ENCODE data around the gene HEATR5A.

Gene HEATR5A

DNA sequence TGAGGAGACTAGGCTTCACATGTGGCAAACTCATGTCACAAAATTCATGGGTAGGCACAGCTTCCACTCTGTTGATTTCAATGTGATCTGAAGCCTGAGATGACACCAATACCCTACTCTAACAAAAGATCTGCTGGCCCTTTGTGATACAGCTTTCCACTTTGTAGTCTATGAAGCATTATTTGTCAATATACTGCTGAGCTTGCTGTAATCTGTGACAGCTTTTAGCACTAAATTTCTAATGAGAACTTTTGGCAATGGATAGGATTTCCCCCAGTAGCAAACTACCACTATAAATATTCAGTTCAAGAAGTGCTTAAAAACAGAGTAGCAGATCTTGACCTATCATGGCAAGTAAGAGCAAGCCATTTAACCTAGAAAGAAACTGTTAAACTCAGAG lies 5.6 kb upstream of the HEATR5A start:
- no peak for DNase-seq

DNA sequence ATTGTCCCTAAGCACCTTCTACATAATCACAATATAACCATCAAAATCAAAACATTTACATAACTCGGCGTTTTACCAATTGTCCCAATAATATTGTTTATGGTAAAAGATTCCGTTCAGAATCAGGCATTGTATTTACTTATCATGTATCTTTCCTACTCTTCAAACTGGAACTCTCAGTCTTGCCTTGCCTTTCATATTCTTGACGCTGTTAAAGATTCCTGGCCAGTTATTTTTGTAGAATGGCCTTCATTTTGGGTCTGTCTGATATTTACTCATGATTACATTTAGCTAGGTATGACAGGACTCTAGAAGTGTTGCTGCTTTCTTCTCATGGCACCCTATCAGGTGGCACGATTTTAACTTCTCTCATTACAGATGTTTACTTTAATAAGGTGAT lies 850 bp upstream of the HEATR5A start:
- no peak for DNase-seq

DNA sequence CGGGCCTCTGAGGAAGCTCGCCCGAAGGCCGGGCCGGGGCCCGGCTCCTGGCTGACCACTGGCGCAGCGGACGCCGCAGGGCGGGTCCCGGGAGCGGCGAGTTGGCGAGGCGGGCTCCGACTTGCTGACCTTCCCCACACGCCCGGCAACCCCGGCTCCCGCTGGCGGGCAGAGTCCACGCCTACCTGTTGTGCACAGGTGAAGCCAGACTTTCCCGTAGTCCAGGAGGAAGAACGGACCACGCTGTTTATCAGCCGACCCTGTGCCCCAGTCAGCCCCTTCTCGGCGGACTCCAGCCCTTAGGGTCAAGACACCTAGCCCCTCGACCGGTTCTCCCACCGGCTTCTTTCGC lies 407 bp downstream of the HEATR5A start:
- peak; percentile 44 for DNase-seq

DNA sequence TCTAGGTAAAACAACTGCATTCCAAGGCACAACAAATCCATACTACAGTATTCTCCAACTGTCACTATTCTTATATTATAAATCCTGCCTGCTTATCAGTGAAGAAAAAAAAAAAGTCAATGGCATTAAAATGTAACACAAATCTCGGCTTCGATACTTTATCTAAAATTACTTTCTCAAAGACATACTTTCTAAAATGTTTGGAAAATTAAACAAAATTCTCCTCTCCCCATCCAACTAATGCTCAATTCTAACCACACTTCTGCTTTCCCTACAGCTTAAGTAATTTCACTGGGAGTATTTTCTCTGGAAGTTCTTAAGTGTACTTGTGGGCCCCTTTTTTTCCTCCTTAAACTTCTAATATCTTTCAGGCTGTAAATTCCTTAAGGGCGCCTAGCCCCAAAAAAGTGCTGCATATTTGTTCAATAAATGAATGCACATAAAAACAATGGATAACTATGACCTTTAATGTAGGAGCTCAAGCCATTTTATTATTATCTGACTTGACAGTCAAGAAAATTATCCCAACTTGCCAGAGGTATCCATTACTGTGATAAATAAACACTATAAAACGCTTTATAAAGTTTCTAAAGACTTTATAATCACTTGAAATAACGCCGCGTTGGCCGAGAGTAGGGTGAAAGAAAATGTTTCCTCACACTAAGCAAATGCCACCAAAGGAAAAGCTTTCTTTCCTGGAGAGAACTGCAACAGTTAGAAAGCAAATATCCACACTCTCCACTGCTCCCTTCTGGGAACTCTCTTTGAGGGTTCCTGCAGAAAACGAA lies 977 bp downstream of the HEATR5A start:
- no peak for DNase-seq

DNA sequence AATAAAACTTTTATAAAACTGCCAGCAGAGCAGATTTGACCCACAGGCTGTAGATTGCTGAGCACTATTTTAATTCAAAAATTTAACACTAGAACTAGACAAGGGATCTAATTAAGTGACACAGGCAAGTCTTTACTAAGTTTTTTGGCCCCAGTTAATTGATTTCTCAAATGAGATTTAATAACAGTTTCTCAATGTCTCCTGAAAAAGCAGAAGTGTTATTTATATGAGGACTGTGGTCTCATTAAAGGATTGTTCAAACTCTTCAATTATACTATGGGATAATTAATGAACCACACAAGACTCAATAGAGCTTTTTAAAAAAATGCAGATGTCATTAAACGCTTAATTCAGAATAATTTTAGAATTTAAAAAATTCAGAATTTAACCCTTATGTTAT lies 1.9 kb downstream of the HEATR5A start:
- no peak for DNase-seq

DNA sequence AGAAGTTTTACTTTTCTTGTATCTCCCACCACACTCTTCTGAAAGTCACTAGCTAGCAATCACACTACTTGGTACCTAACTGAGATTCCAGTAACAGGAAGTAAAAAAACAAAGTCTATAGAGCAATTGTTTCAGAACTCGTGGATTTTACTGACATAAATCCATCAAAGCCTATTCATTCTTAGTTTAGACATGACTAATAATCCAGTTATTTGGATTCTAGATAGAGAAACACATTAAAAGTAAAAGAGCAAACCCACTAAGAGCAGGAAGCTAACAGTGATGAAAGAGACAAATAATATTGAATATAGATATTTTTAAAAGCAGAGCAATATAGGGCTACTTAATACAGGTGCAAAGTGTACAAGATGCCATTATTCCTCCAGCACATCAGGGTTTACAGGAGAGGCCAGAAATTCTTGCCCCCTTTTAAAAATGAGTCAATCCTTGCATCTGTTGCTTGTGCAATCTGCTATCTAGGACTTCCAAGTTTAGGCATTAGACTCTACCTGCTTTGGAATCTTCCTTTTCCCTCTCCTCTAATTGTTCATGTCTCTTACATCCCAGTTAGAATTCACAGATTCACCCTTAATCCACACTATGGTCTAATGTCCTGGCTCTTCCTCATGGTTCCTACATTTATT lies 6.0 kb downstream of the HEATR5A start:
- no peak for DNase-seq

DNA sequence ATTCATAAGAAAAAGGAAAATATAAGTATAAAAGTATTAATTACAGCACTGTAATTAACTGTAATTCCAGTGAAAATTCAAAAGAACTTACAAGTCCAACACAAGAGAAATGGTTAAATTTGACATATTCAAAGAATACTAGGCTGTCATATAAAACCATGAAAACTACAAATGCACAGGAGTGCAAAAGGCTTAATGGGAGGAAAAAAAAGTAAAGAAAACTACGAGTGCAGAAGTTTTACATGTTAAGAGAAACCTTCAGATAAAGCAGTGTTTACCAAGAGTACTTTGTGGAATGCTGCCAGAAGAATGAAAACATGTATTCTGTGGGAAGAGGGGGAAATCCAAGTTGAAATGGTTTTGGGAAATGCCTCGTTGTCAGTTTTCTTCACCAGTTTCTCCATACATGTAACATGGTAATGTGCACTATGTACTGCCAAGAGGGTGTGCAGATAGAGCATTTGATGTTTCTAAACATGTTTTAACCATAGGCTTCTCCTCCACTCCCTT lies 9.1 kb downstream of the HEATR5A start:
- DNase-seq, result no peak

DNA sequence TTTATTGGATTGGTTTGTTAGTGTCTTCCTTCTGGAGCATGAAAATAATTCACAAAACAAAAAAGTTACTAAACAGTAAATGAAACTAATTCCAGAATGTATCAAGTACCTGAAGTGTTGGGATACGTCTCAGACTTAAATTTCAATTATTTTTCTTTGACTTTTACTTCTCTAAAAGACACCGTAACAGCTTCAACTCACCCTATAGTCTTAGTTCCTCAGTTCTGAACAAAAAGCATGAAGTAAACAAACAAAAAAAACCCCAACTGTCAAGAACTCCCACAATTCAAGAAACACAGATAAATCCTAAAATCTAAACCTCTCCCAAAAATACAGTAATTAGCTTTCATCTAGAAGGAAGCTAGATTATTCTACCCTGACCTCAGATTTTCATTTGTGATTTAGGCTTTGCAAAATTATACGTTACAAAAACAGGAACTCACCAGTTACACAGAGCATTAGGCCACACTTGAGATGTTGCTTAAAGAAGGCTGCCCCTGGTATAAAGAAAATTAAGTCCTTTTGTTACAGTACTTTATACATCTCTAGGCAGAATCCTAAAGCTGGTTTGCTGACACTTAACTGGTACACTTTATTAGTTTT lies 10.2 kb downstream of the HEATR5A start:
- no peak for DNase-seq

DNA sequence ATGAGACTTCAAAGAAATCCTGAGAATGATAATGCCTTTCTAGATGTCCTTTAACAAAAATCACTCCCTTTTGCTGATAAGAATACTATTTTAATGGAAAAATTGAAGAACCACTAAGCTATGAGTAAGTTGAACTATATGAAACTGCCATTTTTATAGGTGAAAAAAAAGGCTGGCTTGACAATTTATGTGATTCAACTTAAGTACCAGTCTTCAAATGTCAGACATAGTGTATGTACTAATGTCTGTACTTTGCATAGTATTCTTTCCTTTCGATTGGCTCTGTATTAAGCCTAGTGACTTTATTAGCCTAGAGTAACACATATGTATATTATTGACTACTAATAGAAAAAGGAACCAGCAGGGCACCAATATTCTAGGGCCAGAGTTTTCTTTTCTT lies 11.9 kb downstream of the HEATR5A start:
- no peak for DNase-seq

DNA sequence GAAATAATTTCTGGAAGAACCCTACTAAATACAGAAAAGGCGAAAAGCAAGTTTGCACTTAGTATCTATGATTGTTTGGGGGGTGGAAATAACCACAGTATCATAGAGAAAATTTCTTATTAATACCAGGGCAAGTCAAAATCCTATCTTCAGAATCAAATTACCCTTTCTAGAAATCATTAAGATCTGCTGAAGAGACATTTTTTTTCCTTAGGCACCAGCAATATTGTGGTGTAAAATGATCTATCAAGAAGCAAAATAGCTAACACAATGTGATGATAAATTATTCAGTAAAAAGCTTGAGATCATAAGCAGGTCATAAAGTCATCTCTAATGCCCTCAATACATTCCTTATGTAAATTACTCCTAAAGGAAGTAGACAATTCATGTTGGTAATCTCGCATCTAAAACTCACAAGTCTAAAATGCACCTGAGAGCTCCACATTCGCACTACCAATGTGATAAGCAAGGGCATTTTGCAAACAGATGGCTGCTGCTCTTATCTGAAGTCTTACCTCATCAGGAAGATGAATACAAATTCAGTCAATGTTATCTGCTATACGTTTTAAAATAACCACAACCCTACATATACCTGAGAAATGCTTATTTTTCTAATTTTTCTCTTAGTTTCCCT lies 14.6 kb downstream of the HEATR5A start:
- no peak for DNase-seq

DNA sequence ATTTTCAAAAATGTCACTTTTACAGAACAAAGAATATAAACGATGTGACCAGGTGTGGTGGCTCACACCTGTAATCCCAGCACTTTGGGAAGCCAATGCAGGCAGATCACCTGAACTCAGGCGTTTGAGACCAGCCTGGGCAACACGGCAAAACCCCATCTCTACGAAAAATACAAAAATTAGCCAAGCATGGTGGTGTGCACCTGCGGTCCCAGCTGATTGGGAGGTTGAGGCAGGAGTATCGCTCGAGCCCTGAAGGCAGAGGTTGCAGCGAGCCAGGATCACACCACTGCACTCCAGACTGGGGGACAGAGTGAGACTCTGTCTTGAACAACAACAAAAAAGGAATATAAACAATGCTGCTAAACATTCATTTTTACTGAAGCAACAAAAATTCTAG lies 15.2 kb downstream of the HEATR5A start:
- no peak for DNase-seq

DNA sequence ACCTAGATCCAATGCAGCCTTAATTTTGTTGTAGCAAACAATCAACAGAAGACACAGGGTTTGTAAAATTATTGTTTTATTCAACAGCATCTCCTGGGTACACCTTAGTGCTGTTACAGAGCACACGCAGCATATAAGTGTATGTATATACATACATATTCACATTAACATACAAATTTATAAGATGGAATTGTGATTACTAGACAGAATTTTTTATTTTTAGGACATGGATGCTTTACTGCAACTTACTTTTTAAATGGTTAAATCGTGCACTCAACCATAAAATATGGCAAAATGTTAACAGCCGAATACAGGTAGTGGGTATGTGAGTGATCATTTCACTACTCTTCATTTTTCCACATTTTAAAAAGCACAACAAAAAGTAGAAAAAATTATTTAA lies 16.6 kb downstream of the HEATR5A start:
- no peak for DNase-seq

DNA sequence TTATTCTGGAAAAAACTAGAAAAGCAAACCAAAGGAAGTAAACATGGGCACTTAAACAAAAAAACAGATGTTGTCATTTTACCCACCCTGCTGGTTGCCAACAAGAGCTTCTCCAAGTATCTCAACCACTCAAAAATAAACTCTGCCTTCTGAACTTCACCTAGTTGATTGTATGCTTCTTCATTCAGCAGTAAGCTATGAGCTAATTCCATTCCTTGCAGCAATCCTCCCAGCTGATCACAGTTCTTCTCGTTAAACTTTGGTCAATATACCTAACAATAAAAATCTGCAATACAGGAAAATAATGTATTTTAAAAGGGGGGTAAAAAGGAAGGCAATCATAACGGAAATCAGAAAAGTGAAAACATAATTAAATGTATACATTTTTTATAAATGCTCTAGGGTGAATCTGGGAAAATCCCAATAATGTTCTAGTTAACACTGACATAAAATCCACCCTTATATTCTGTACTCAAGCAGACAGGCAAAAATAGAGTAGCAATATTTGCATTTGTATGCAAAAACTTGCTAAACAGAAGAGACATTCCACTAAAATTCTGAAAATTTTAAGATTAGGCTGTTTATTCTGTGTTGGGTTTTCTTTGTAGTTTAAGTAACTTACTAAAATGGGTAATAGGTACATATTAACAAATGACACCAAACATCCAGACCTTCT lies 17.4 kb downstream of the HEATR5A start:
- DNase-seq, result no peak

DNA sequence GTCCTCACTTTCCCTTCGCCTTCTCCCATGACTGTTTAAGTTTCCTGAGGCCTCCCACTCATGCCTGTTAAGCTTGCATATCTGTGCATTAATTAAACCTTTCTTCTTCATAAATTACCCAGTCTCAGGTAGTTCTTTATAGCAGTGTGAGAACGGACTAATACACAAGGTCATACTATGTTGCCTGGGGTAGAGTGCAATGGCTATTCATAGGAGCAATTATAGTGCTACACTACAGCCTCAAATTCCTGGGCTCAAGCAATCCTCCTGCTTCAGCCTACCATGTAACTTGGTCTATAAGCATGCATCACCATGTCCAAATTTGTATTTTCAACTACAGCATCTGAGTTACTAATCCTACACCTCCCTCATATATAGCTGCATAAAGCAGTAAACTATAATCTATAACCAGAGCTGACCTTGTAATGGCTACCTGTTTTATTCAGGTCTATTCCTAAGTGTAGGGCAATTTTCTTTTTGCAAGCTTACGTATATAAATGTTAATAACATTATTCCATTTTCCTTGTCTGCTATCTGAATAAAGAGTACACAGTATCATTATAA lies 18.9 kb downstream of the HEATR5A start:
- no peak for DNase-seq

DNA sequence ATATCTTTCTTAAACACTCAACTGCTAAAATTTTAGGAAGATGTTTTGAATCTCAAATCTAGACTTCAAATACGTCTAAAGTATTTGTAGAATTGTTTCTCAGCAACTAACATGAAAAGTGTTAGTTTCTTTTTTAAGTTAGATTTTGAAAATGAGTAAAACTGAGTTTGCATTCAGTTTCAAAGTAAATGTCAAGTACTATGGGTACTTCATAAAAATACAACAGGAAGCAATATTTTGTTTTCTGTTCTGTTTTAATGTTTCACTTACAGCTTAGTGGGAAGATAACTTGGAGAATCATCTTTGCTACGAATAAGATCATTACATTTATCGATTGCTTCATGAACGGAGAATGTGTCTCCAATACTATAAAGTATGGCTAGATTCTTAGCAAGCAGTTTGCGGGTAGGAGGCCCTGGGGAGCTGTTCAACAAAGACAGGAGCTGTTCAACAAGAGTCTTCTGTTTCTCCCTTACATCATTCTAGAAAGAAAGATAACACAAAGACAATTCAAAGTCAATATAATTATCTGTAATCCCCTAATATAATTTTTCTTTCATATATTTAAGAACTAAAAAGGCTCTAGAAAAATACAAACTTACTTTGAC lies 20.2 kb downstream of the HEATR5A start:
- no peak for DNase-seq

DNA sequence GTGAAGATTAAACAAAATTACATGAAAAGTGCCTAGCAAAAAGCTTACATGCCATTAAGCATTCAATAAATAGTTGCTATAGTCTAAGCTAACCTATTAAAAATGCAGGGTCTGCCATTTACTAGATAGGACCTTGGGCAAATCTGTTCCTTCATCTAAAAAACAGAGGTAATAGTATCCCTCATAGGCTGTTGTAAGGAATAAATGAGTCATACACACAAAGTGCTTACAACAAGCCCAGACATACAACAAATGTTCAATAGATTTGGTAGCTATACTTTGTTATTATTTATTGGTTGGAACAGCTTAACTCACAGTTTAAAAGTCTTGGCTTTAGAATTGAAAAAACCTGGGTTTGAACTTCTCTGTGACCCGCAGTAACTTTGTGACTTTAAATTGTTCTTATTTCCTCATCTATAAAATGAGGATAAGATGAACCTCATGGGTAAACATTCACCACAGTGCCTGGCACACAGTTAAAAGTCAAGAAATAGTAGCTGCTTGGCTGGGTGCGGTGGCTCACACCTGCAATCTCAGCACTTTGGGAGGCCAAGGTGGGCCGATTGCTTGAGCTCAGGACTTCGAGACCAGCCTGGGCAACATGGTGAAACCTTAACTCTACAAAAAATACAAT lies 24.7 kb downstream of the HEATR5A start:
- no peak for DNase-seq

DNA sequence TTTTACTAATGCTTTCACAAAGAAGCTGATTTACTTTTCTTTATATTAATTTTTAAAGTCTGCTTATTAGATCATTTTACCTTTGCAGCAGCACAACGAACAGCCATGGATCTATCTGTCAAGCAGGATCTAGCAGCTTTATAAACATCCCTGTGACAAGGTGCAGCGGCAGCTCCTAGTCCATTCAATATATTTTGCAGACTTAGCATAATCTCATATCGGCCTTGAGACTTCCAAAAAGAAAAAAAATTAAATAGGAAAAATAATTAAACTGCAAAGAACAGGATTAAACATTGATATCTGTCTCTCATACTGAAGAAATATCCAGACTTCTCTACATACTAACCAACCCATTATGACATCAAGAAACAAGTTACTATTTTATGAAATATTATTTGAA lies 25.2 kb downstream of the HEATR5A start:
- no peak for DNase-seq

DNA sequence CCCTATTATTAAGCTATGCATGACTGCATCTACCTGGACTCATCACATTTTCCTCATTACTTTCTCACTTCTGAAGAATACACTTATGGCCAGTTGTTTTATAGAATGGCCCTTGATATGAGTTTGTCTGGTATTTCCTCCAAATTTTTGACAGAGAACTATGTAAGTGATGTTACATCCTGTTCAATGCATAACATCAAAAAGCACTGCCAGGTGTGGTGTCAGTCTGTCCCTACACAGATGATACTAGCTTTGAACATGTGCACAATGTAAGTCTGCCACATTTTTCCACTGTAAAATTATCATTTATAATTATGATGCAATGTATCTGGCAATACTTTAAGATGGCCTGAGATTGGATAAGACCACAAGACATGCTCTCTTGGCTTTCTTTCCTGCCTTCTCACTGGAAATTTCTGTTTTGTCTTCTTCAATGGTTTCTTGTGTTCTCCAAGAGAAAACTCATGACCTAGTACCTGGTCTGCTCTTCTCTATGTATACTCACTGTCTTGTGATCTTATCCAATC lies 28.3 kb downstream of the HEATR5A start:
- DNase-seq, result no peak

DNA sequence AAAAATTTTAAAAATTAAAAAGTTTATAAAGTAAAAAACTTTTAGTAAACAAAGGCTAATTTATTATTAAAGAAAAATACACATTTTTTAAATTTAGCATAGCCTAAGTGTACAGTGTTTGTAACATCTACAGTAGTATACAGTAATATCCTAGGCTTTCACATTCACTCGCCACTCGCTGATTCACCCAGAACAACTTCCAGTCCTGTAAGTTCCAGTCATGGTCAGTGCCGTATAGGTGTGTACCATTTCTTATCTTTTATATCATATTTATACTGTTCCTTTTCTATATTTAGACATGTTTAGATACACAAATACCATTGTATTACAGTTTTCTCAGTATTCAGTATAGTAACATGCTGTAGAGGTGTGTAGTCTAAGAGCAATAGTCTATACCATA lies 28.9 kb downstream of the HEATR5A start:
- DNase-seq, result no peak

DNA sequence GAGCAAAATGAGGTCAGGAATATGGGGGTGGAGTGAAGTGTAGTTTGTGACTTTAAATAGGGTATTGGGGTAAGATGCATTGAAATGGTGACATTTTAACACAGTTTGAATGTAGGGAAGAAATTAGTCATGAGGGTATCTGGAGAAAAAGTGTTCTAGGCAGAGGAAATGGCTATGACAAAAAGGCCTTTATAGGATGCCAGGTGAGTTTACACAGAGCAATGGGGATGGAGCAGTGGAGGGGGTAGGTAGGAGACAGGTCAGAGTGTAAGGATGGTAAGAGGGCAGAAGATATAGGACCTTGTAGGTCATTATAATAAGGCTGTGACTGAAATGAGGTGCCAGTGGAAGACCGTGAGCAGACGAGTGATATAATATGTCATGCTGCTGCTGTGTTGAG lies 30.4 kb downstream of the HEATR5A start:
- DNase-seq, result no peak

DNA sequence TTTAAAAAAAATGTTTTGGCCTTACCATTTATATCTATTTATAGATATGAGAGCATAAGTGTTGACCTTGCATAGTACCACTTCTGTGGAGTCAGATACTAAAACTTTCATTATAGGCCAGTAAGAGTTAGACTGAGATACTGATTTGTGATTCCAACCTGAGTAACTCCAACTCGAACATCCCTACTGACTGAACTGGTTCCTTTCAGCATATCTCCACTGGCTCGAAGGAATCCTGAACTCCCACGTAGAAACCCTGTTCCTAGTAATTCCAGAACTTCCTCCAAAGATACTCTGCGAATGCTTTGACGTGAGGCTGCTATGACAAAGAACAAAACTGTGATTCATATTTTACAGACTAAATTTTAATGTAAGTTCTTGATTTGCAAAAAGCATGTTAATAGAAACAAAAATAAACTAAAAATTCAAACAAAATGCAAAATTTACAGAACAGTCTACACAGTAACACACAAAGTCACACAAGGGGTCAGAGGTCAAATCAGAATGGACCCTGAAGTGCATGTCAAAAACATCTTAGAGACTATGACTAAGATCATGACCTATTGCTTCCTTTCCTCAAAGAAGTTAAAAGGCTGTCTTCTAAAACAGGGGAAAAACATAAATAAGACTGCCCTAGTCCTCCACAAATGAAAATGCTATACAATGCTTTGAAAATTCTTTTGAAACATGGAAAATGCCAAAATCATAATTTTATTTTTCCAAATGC lies 31.5 kb downstream of the HEATR5A start:
- DNase-seq, result no peak
